GM21737 (cell line): Measurements from ENCODE around the gene SHROOM1.

Experiments used
- ATAC-seq: cut with Tn5 transposase; IDR thresholded peaks from one replicate; pipeline ENCODE4 v1.9.1; 2021; ENCODE audit warnings: mild to moderate bottlenecking, moderate library complexity; ENCODE audit not compliant: unreplicated experiment

The SHROOM1 gene

DNA sequence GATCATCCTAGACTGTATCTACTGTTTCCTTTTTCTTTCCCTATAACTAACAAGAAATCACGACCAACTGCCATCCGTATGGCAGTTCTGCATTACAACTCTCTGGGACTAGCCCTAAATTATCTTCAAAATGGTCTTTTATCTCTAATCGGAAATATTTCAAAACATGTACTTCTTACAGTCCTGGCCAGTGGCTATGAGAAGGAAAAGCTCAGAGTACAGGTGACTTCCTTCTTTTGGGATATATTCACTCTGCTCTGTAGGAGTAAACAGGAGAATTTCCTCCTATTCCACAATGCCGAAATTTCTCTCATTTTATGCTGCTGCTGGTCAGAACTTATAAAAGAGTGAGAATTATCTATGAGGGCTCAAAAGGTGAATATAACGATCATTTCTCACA is 51.6 kb downstream of the SHROOM1 start:
- no peak for ATAC-seq

DNA sequence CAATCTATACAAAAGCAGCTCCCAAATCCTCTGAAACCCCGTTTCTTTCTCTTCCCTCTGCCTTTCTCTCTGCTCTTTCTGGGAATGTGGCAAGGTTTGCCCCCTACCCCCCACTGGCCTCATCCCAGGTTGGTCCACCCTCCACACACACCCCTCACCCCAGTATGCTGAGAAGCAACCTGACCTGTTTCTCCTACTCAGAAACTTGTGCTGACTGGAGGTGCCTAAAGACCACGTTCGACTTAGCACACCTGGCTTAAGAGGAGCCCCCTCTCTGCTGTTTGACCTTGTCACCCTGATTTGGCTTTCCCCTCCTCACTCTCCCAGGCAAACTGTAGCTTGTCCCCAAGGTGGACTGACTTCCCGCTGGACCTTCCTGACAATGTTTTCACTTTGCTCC is 52.3 kb downstream of the SHROOM1 start:
- no peak for ATAC-seq

DNA sequence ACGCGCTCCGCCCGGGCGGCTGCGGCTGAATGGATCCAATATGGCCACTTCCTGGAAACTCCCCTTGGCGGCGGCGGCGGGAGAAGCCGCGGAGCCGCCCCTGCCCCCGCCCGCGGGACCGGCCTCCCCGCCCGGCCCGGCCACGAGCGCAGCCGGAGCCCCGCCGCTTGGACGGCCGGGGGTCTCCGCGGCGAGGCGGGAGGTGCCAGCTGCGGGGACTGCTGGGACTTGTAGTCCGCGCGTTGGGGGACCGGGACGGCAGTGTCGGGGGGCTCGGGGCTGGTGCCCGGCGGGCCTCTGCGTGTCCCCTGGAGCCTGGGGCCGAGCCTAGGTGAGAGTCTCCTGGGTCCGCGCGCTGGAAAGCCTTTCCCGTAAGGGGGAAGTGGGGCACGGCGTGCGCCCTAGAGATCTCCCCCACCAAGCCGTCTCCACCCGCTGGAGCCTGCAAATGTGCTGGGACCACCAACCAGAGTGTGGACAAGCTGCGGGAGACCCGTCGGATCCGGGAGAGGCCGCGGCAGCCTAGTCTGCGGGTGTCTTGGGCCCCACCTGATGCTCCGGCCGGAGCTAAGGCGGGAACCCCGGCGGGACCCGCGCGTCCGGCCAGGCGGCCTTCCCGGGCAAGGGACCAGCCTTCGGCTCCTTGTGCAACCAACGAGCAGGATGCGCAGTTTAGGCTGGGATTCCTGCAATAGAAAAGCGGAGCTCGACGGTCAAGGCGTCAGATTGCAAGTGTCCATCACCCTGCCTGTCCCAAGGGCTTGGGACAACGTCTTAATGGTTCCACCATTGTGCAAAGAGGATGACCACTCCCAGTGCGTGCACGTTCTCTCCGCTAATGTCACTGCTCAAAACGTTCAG is 53.0 kb downstream of the SHROOM1 start, which contains the start of gene SEPTIN8:
Gene SEPTIN8 (minus strand): TSS at position 31 of the 861 bp plus-strand sequence. CDS start 102 bp downstream, outside the sequence.
- peak; percentile 63 for ATAC-seq

DNA sequence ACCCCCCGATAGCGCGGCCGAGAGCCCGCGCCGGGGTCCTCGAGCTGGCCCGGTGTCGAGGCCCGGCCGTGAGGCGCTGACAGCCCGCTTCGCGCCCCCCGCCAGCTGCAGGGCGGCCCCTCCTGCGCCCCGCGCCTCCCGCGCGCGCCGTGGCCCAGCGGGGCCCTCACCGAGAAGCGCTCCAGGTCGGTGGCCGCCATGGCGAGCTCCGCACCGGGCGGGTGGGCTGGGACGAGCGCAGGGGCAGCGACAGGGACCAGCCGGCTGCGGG is 53.6 kb downstream of the SHROOM1 start:
- ATAC-seq: no peak

DNA sequence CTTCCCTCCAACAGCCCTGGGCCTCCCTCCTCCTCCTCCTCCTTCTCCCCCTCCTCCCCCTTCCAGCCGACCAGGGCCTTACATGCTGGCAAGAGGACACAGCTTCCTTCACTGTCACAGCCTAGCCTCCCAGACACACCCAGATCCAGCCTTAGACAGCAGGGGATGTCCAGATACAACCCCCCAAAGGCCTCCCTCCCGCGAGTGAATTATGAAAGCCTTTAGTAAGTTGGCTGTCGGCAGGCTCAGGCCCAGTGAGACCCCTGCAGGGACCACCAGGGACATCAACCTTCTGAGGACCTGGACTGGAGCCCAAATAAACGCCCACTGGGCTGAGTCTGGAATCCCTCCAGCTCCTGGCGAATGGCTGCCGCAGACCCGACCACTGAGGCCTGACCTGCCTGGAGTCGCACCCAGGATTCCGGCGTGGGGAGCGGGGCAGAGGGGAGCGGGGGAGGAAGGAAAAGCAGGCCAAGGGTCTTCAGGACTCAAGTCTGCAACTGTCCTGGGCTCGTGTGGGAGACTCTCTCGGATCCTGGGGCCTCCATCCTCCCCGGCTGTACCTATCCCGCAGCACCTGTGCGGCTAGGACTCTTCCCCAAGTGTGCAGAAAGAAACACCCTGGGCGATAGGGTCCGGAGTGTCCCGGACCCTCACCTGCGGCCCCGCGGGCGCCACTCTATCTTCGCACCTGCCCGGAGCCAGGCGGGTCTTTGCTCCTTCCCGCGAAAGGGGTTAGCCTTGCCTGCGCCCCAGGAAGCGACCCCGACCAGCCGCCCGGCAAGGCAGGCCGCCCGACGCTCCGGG is 54.1 kb downstream of the SHROOM1 start:
- ATAC-seq: peak; percentile 21

DNA sequence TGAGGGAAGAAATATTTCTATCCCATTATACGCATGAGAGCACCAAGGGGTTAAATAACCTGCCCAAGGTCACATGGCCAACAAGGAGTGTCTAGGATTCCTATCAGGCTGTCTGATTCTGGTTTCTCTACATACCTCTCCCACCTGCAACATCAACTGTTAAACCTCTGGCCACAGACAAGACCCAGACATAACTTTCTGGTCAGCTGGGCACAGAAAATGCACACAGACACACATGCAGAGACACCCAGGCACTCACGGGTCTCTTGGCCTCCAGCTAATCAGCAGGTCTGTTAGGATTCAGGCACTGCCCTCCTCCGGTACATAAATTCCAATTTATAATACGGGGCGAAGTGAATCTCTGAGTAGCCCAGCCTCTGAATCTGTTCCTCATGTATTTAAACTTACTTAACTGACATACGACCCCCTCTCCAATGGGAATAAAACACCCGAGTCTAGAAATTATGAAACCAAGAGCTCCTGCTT is 54.9 kb downstream of the SHROOM1 start:
- ATAC-seq: no peak

DNA sequence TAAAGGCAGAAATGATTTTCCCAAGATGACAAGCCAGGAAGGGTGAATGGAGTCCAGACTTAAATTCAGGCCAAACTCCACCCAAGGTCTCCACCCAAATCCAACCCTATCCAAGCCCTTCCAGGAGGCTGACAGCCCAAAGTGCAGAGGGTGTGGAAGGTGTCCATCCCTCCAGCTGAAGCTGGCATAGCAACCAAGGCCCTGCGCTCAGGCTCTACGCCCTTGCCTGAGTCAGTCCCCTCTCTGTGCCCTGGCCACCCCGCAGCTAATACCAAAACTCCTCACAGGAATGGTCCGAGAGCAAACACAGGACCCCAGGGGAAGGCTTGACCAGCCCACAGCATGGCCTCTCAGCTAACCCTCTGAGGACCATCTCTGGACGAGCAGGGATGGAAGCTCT is 55.6 kb downstream of the SHROOM1 start:
- no peak for ATAC-seq

DNA sequence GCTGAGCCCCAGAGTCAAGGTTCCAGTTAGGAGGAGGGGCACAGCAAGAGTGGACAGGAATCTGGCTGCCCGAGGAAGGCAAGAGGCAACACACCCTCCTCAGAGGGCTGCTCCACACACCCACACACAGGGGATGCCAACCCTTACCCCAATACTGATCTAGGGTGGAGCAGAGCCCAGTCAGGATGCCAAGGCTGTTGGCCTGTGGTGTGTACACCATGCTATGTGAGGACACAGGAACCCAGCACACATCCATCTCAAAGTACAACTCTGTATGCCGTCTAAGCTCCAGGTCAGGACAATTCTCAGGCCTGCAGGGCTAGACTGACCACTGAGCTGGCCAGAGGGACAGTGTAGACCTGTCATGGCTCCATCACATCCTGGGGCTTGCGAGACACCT is 56.0 kb downstream of the SHROOM1 start:
- no peak for ATAC-seq

DNA sequence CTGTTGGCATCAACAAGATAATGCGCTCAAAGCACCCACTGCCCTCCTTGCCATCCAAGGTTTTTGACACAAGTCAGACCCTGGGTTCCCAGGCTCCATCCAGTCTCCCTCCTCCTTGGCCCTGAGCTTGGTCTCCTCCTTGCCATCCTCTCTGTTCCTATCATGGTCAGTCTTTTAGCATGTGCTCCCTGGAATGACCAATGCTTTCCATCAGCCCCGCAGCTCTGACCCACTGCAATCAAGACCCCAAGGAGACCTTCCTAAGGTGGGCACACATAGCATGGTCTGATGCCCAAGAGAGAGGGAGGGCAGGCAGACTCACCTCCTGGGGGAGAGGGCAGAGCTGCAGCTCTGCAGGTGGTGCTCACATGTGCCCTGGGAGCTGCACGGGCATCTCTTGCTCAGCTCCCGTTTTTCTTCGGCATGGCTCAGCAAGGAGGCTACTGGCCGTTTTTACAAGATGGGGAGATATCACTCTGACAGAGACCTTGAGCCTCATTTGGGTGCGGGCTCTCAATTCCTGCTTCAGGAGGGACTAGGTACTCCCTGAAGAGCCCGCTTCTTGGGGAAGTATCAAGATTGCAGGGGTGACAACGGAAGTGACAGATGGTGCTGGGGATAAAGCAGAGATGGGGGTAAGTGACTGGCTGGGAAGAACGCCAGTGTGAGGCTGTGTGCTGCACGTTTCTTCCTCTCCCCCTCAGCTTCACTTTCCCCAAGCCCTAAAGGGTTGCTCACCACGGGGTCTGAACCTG is 56.7 kb downstream of the SHROOM1 start:
- no peak for ATAC-seq

DNA sequence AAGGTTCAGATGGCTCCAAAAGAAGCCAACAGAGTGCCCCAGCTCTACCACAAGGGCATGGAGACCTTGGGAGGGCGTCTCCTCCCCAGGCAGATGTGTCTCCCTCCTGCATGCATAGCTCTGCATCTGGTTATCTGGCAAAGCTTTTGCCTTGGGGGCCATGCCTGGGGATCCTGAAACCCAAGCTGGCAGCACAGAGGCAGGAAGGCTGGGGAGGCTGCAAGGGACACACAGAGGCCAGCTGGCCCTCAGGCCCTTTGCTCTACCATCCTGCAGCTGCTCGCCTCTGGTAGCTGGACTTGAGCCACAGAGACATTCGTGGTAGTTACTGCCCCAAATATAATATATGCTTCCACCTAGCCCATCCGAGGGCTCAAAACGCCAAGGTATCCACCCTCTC is 57.3 kb downstream of the SHROOM1 start:
- no peak for ATAC-seq

DNA sequence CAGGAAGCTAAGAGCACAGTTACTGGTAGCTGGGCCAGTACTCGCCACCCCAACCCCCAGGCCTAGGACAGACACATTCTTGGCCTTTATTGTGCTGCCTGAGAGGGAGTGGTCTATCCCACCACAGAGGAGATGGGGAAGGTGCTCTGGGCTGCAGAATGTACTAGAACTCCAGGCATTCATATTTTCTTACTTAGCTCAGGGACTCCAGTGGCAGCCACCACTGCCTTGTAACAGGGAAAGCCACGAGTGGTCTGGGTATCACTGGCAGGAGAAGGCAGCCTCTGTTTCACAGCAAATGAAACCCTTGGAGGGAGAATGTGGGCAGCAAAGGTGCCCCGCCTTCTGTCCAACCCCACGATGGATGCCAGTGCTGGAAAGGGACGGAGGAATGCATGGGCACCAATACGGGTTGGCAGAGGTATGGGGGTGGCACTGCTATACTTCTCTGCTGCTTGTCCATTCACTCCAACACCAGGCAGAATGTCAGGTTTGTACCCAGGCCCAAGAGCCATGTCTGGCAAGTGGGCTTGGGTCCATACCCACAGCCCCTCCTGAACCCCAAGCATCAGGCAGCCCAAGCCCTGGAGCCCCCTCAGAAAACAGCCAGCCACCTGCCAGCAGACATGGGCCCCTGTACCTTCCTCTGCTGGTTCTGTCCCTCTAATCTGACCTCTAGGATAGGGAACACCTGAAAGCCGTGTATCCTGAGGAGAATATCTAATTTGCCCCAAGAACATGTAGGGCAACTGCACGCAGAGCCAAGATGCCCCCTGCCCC is 58.0 kb downstream of the SHROOM1 start:
- no peak for ATAC-seq
